GM23248 (cell line): ENCODE data around the gene MMP23B. TPM values are rescaled to one million over a fixed set of nuclear protein-coding genes. Genes with fewer than 3 reads are reported as not detected.
"Not testable (repeated sequence)": the region's sequence is repeated elsewhere in the genome, so short reads cannot be mapped to it uniquely, and the experiment has no call there.

Source experiments
- DNase-seq: peaks from one replicate; pipeline ENCODE4 v3.0.0-alpha.2; 2015
- H2AFZ ChIP-seq: fragments of 200-600 bp; sonication (generic); 2 replicates; pipeline ENCODE4 v1.6.1; 2016; ENCODE audit warnings: antibody characterized with exemption
- H3F3A ChIP-seq: fragments of 200-600 bp; sonication (generic); 2 replicates; pipeline ENCODE4 v1.6.1; 2016; ENCODE audit warnings: mild to moderate bottlenecking, antibody characterized with exemption, mixed run types; ENCODE audit not compliant: insufficient read depth
- H3K27ac ChIP-seq: fragments of 200-600 bp; sonication (generic); 2 replicates; pipeline ENCODE4 v1.5.1; 2016; ENCODE audit warnings: mild to moderate bottlenecking
- H3K27me3 ChIP-seq: fragments of 200-600 bp; sonication (generic); replicated peaks from 2 replicates; pipeline ENCODE4 v1.6.1; 2016; ENCODE audit warnings: mild to moderate bottlenecking; ENCODE audit not compliant: insufficient read depth
- H3K36me3 ChIP-seq: fragments of 200-600 bp; sonication (generic); 2 replicates; pipeline ENCODE4 v1.6.1; 2016; ENCODE audit warnings: low read depth, mild to moderate bottlenecking
- H3K4me1 ChIP-seq: fragments of 200-600 bp; sonication (generic); 2 replicates; pipeline ENCODE4 v1.6.1; 2016; ENCODE audit warnings: mild to moderate bottlenecking; ENCODE audit not compliant: insufficient read depth
- H3K4me2 ChIP-seq: fragments of 200-600 bp; sonication (generic); one replicate; pipeline ENCODE4 v1.6.1; 2016; ENCODE audit warnings: mild to moderate bottlenecking; ENCODE audit not compliant: unreplicated experiment
- H3K4me3 ChIP-seq: fragments of 200-600 bp; sonication (generic); 2 replicates; pipeline ENCODE4 v1.5.1; 2016; ENCODE audit warnings: mild to moderate bottlenecking
- H3K79me2 ChIP-seq: fragments of 200-600 bp; sonication (generic); 2 replicates; pipeline ENCODE4 v1.6.1; 2016; ENCODE audit warnings: mild to moderate bottlenecking; ENCODE audit not compliant: insufficient read depth
- H3K9ac ChIP-seq: fragments of 200-600 bp; sonication (generic); 2 replicates; pipeline ENCODE4 v1.6.1; 2016; ENCODE audit warnings: mild to moderate bottlenecking
- H3K9me2 ChIP-seq: fragments of 200-600 bp; sonication (generic); 2 replicates; pipeline ENCODE4 v1.6.1; 2016; ENCODE audit warnings: mixed run types, mild to moderate bottlenecking, moderate library complexity; ENCODE audit not compliant: insufficient read depth
- H3K9me3 ChIP-seq: fragments of 200-600 bp; sonication (generic); one replicate; pipeline ENCODE4 v1.6.1; 2017; ENCODE audit warnings: low read depth
- H4K20me1 ChIP-seq: fragments of 200-600 bp; sonication (generic); 2 replicates; pipeline ENCODE4 v1.6.0; 2016; ENCODE audit not compliant: insufficient read depth
- EZH2 ChIP-seq: fragments of 200-600 bp; sonication (generic); IDR thresholded peaks from 2 replicates; pipeline ENCODE4 v1.6.1; 2018; ENCODE audit warnings: antibody characterized with exemption, mild to moderate bottlenecking; ENCODE audit not compliant: insufficient read depth, poor library complexity, severe bottlenecking
- EZH2phosphoT487 ChIP-seq: fragments of 200-600 bp; sonication (generic); IDR thresholded peaks from 2 replicates; pipeline ENCODE4 v1.6.1; 2018; ENCODE audit warnings: antibody characterized with exemption, moderate library complexity, mild to moderate bottlenecking, low read depth; ENCODE audit not compliant: insufficient read depth
- WGBS, 2 experiments: methylation state at CpG; one replicate each; pipeline ENCODE4 v1.1.6; 2015 to 2017; ENCODE audit warnings: low lambda C conversion rate in 2 of 2, low coverage in 1 of 2; ENCODE audit errors: missing lambda C conversion rate in 2 of 2; 5-methylcytosine and 5-hydroxymethylcytosine counted together
- in situ Hi-C: fragments of 300-500 bp; cut with MboI; formaldehyde crosslinking; loops from 2 replicates; pipeline ENCODE4 v1.15.0; 2020
- polyA plus RNA-seq: library from polyadenylated mRNA; unstranded; fragments of >200 nt; fragmentation: Nextera tagmentation; extraction: Ambion mirVana; gene quantifications from 2 replicates; pipeline ENCODE4 v1.2.1, GENCODE V29; 2016
- total RNA-seq: library from RNA; depleted of rRNA; stranded (reverse); fragments of >200 nt; shearing (Covaris generic); gene quantifications from 2 replicates; pipeline ENCODE4 v1.2.3, GENCODE V29; 2014

The MMP23B gene
- total and polyA plus RNA-seq, 2 experiments from 2014 or later, result 1.1 TPM; not detected in 1

DNA sequence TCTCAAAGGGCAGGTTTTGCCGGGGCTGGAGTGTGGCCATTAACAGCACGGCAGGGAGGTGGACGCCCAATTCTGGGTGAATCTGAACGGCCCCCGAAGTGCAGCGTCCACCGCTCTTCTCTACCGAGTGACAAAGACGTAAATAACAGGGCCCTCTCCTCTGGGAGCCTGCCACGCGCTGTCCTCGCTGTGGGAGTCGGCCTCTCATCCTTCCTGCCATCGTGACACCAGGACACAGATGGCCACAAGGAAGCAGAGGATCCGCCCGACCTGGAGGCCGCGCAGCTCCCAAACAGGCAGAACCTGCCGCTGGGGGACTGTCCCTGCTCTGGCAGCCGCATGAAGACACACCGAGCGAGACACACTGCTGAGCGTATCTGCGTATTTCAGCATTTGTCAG, 38.9 kb downstream of the MMP23B start:
- H3K27me3 ChIP-seq, result no peaks in the 10 kb centered on the region
- 96 to 97% methylated on average over 24 of the region's 24 CpGs for WGBS, 2 experiments
- in situ Hi-C loops, result no loop called here
- no peak overlapping the region for H2AFZ ChIP-seq
- H3K79me2 ChIP-seq, result no peaks in the 10 kb centered on the region
- no peak overlapping the region for H3K9ac ChIP-seq
- no peaks in the 10 kb centered on the region for H3K9me2 ChIP-seq
- H3K4me3 ChIP-seq, result no peak overlapping the region
- H3F3A ChIP-seq, result no peaks in the 10 kb centered on the region
- peaks cover 4% of the 10 kb centered on the region; the same call in 1 of the 2 replicates for H3K36me3 ChIP-seq
- no peaks in the 10 kb centered on the region for H4K20me1 ChIP-seq
- no peak overlapping the region for H3K4me2 ChIP-seq
- no peak for TF ChIP-seq EZH2
- no peak for TF ChIP-seq EZH2phosphoT487
- H3K27ac ChIP-seq, result no peak overlapping the region
- DNase-seq, result no peak
- H3K4me1 ChIP-seq, result no peaks in the 10 kb centered on the region
- H3K9me3 ChIP-seq, result no peaks in the 10 kb centered on the region

DNA sequence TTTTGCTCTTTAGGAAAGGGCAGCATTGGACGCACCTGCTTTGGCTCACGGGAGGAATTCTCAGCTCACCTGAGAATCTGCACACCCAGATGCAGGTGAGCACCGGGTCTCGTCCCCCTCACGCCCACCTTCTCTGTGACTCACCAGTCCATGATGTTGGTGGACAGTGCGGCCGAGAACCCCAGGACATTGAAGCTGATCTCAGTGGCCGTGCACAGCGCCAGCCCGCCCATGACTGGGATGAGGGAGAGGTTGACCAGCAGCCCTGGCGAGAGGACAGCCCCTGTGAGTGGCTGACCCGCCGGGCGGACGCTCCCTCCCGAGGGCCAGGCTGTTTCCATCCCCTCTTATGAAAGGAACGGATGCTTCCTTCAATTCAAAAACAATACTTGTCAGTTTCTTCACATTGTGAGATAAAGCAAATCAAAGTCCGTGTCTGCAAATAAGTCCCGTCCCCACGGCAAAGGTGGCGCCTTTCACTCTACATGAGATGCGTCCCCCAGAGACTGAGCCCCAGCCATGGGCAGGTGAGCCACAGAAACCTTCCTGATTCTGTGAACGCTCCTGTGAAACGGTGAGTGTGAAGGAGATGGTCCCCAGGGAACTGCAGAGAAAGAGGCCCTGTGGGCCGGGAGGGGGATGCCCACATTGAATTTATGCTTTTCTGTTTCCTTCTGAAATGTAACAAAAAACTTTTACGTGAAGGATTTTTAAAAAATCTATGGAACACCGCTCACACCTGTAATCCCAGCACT, 39.6 kb downstream of the MMP23B start:
- 88% methylated on average over 27 of the region's 27 CpGs for WGBS, 2 experiments
- Histone ChIP-seq H3K27ac (no peak overlapping the region), H3K9ac (no peak overlapping the region), H3F3A (no peaks in the 10 kb centered on the region), H2AFZ (no peak overlapping the region), H3K36me3 (no peaks in the 10 kb centered on the region; the same call in 1 of the 2 replicates), H3K79me2 (no peaks in the 10 kb centered on the region), H4K20me1 (no peaks in the 10 kb centered on the region), H3K4me2 (no peak overlapping the region), H3K9me2 (no peaks in the 10 kb centered on the region), H3K9me3 (no peaks in the 10 kb centered on the region), H3K27me3 (no peaks in the 10 kb centered on the region), H3K4me1 (no peaks in the 10 kb centered on the region), H3K4me3 (no peak overlapping the region)
- no peak for DNase-seq
- TF ChIP-seq EZH2, result no peak
- TF ChIP-seq EZH2phosphoT487, result no peak
- in situ Hi-C loops, result no loop called here

DNA sequence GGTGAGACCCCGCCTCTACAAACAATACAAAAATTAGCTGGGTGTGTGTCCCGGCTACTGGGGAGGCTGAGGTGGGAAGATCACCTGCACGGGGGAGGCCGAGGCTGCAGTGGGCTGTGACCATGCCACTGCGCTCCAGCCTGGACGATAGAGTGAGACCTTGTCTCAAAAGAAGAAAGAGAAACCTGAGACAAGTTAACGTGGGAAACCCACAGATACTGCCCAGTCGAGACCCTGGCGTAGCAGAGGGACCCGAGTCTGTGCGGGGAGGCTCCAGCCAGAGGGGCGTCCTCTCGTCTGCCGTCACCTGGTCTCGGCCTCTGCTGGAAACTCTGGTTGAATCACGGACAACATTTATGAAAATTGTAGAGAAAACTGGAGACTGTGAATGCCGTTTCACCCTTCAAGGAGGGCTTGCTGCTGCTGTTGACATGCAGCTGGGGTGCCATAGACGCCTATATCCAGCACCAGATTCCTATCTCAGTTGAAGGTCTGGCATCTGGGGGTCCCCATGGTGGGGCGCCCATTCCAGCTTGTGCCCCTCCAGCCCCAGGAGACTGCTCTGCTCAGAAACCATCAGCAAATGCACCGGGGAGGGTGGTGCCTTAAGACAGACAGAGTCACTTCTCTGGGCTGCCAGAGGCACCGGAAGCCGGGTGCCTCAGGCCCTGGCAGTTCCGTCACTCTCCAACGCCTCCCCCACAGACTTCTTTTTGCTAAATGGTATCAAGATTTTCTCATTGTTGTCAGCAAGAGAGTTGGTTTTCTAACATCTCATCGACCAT, 40.4 kb downstream of the MMP23B start:
- 90 to 91% methylated on average over 25 of the region's 25 CpGs for WGBS, 2 experiments
- H2AFZ ChIP-seq, result no peak overlapping the region
- no peak for TF ChIP-seq EZH2phosphoT487
- TF ChIP-seq EZH2, result no peak
- H3F3A ChIP-seq, result no peaks in the 10 kb centered on the region
- no peaks in the 10 kb centered on the region; the same call in 1 of the 2 replicates for H3K36me3 ChIP-seq
- no peak overlapping the region for H3K9ac ChIP-seq
- no peaks in the 10 kb centered on the region for H3K9me3 ChIP-seq
- H3K4me1 ChIP-seq, result no peaks in the 10 kb centered on the region
- peaks cover 1% of the 10 kb centered on the region; the same call in 1 of the 2 replicates for H3K79me2 ChIP-seq
- H3K27ac ChIP-seq, result no peak overlapping the region
- H4K20me1 ChIP-seq, result no peaks in the 10 kb centered on the region
- H3K4me3 ChIP-seq, result no peak overlapping the region
- H3K9me2 ChIP-seq, result no peaks in the 10 kb centered on the region
- no peak overlapping the region for H3K4me2 ChIP-seq
- in situ Hi-C loops, result no loop called here
- no peaks in the 10 kb centered on the region for H3K27me3 ChIP-seq
- DNase-seq, result no peak

DNA sequence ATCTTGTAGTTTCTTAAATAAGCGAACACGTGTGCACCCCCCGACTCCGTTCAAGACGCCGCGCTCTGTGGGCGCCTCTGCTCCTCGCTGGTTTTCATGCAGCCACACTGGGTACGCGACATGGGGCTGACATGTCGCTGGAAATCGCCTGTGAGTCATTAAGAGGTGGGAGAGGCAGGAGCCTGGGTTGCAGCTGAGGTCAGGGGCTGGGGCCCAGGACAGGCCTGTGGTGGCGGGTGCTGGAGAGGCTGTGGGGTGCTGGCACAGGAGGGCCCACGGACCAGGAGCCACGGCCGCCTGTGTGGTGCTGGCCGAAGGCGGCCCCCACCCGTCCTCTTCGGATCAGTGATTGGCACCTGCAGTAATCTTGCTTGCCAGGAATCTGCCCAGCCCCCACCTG, 42.8 kb downstream of the MMP23B start:
- H3K27me3 ChIP-seq, H2AFZ ChIP-seq, H4K20me1 ChIP-seq, H3K4me1 ChIP-seq, in situ Hi-C loops, H3K9me3 ChIP-seq, H3K27ac ChIP-seq, H3K9ac ChIP-seq, H3F3A ChIP-seq, H3K36me3 ChIP-seq, H3K4me3 ChIP-seq, DNase-seq, H3K4me2 ChIP-seq, H3K9me2 ChIP-seq: not testable (repeated sequence)
- 78 to 86% methylated on average over 12 to 16 of the region's 21 CpGs for WGBS, 2 experiments
- peaks cover 26% of the 10 kb centered on the region for H3K79me2 ChIP-seq

DNA sequence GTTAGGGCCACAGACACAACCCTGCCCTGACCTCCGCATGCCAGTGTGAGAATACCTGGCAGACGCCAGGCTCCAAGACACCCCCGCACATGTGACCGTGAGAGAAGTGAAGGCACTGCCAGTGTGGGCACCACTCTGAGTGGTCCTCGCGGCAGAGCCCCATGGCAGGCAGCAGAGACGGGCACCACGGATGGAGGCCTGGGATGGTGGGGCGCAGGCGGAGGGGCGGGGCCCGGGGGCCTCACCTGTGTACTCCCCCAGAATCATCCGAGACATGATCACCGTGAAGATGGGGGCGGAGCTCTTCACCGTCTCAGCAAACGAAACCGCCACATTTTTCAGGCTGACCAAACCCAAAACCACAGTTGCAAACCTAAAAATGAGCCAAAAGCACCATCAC, 43.2 kb downstream of the MMP23B start:
- WGBS, 2 experiments, result 96% methylated on average over 14 of the region's 18 CpGs; no CpG with 5 or more reads in 1 of the 2 experiments
- H3K36me3 ChIP-seq, in situ Hi-C loops, DNase-seq, H3K4me2 ChIP-seq, H3K9me2 ChIP-seq, H3K4me3 ChIP-seq, H3K9ac ChIP-seq, H4K20me1 ChIP-seq, H3F3A ChIP-seq, H3K9me3 ChIP-seq, H3K27ac ChIP-seq, H3K27me3 ChIP-seq, H3K4me1 ChIP-seq, H2AFZ ChIP-seq: not testable (repeated sequence)
- peaks cover 30% of the 10 kb centered on the region for H3K79me2 ChIP-seq

DNA sequence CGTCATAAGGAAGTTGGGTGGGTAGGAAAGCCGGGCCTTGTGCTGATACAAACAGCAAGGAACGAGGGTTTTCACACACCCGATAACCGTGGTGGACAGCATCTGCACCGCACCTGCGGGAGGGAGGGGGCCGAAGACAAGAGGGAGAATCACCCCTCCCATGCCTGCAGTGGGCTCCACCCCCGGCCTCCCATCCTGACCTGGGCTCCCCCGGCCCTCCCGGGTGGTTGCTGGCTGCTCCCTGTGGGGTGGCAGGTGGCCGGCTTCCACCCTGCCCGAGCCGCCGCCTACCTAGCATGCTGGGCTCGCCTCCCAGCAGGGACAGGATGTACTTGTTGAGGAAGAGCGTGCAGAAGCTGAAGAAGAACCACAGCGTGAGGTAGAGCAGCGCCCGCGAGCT, 44.1 kb downstream of the MMP23B start:
- H3K9me3 ChIP-seq, H2AFZ ChIP-seq, H3K27me3 ChIP-seq, H3K9me2 ChIP-seq, H3K9ac ChIP-seq, H3F3A ChIP-seq, H3K4me3 ChIP-seq, H3K4me2 ChIP-seq, H3K27ac ChIP-seq, DNase-seq, H3K36me3 ChIP-seq, H3K4me1 ChIP-seq, H4K20me1 ChIP-seq, in situ Hi-C loops: not testable (repeated sequence)
- peaks cover 39% of the 10 kb centered on the region for H3K79me2 ChIP-seq
- 87% methylated on average over 5 of the region's 21 CpGs; no CpG with 5 or more reads in 1 of the 2 experiments for WGBS, 2 experiments
